ENCODE results near the gene PIK3CG. TPM values are rescaled to one million over a fixed set of nuclear protein-coding genes. Genes with fewer than 3 reads are reported as not detected.

Gene PIK3CG
- total RNA-seq, 2 donors from 2014 or later: 8.0 to 8.5 TPM

DNA sequence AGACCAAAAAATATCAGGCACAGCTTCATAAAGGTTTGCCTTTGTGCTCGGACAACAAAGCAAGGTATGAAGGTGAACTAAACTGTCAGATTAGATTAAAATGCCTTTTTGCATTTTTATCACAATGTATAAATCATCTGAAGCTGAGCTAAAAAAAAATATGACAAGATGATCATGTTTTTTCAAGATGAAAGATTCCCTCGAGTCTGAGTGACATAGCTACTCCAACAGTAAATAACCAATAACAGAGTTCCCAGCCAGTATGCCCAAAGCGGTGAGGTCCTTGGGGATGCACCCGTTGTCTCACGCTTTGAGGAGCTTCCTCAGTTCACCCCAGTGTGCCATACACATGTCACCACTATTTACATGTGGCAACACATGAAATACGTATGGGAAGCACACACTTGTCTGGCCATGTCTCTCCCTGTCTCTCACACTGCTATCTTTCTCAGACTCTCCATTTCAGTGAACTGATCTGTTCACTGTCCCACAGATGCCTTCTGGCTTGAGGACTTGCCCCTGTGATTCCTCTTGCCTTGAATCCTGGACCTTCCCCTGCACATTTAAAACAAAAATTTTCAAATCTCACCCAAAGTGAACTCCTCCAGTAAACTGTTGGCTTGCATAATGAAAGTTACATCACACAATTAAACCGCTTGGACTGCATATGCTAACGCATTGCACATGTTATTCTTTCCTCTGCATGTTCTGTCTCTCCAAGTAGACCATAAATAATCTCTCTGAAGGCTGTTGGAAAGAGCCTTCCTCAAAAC is 2.6 kb upstream of the PIK3CG start:
- no peak for ATAC-seq (ENCODE audit: insufficient number of reproducible peaks, low FRiP score, low read depth)

DNA sequence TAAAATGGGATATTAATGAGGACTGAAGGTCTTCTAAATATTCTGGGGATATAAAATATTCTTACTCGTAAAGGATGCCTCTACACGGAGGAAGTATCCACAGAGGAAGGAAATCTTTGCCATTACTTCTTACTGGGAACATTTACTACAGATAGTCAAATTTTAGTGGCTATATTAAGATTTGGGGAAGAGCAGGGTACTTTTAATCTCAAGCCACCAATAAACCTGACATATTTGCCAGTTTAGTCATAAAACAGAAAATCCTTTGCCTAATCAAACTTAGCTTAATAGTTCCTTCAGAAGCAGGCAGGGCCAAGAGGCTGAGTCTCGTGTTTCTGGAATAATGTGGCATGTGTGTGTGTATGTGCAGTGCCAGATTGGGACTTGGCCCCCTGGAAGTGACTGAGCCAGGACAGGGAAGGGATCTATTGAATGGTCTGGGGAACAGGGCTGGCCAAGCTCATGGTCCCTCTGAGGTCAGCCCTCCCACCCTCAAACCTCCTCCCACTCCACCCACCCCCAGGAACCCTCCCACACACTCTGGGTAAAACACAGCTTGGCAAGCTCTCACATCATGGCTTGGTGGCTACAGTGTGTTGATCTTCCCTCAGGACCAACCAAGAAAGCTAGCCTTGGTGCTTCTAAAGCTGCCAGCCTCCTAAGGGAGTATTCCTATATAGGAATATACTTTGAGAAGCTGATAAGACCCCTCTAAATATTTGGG is 1.6 kb upstream of the PIK3CG start:
- H3K36me3 ChIP-seq: no peaks in the 10 kb centered on the region
- DNase-seq (ENCODE audit: low spot score): no peak
- H3K4me1 ChIP-seq (ENCODE audit: control insufficient read depth in 1 of 2, low read depth in 2 of 2): peaks cover 3 to 5% of the 10 kb centered on the region in 2 donors
- TF ChIP-seq, protein P1, sequence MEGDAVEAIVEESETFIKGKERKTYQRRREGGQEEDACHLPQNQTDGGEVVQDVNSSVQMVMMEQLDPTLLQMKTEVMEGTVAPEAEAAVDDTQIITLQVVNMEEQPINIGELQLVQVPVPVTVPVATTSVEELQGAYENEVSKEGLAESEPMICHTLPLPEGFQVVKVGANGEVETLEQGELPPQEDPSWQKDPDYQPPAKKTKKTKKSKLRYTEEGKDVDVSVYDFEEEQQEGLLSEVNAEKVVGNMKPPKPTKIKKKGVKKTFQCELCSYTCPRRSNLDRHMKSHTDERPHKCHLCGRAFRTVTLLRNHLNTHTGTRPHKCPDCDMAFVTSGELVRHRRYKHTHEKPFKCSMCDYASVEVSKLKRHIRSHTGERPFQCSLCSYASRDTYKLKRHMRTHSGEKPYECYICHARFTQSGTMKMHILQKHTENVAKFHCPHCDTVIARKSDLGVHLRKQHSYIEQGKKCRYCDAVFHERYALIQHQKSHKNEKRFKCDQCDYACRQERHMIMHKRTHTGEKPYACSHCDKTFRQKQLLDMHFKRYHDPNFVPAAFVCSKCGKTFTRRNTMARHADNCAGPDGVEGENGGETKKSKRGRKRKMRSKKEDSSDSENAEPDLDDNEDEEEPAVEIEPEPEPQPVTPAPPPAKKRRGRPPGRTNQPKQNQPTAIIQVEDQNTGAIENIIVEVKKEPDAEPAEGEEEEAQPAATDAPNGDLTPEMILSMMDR (IDR thresholded peaks at IDR 0.05): no peak
- ATAC-seq (ENCODE audit: insufficient number of reproducible peaks, low FRiP score, low read depth): no peak
- H3K4me3 ChIP-seq: no peak overlapping the region
- no peaks in the 10 kb centered on the region for H3K9me3 ChIP-seq
- H3K27ac ChIP-seq: no peak overlapping the region
- H3K27me3 ChIP-seq (replicated peaks; ENCODE audit: insufficient read depth): no peaks in the 10 kb centered on the region

More for the DNA sequence above, 2.6 kb upstream of the PIK3CG start:
- Histone ChIP-seq H3K27me3 (replicated peaks; ENCODE audit: insufficient read depth) (no peaks in the 10 kb centered on the region), H3K27ac (no peak overlapping the region), H3K9me3 (no peaks in the 10 kb centered on the region), H3K4me1 (ENCODE audit: control insufficient read depth in 1 of 2, low read depth in 2 of 2) (peaks cover 3 to 5% of the 10 kb centered on the region in 2 donors), H3K36me3 (no peaks in the 10 kb centered on the region), H3K4me3 (no peak overlapping the region)
- TF ChIP-seq, protein P1 (IDR thresholded peaks at IDR 0.05): no peak
- DNase-seq (ENCODE audit: low spot score): no peak

DNA sequence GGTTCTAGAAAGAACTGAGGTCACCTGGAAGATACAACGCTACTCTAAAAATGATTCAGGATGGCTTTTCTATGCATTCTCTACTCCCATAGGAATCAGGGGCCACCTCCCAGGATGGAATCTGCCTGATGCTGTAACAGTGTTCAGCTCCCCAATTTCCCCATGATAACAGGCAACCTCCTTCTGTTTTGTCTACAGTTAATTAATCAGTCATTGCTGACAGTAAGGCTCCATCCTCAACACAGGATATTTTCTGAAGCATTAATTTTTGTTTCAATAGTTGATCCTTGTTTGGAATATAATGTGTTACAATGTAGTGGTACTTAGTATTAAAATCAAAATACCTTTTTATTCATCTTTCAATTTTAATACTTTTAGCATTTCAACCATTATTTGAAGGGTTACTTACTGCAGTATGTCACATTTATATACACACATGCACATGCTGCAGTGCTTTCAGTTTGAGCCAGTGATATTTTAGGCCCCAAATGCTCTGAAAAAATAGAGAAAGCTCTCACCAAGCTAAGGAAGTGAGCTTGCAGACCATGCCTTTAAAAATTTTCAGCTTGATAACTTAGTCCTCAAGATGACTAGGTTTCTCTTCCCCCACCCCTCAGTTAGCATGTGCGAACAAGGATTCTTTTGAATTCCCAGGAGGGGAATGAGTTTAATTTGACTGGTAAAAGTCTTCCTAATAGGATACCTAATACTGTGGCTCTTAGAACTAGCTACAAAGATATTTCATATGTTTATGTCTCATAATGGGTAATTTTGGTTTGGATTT is 592 bp upstream of the PIK3CG start:
- DNase-seq (ENCODE audit: low spot score) (no peak), ATAC-seq (ENCODE audit: insufficient number of reproducible peaks, low FRiP score, low read depth) (no peak)
- H3K27me3 ChIP-seq (replicated peaks; ENCODE audit: insufficient read depth): no peaks in the 10 kb centered on the region
- no peaks in the 10 kb centered on the region for H3K9me3 ChIP-seq
- no peaks in the 10 kb centered on the region for H3K36me3 ChIP-seq
- H3K27ac ChIP-seq: no peak overlapping the region
- TF ChIP-seq, protein P1 (IDR thresholded peaks at IDR 0.05): no peak
- H3K4me1 ChIP-seq (ENCODE audit: control insufficient read depth in 1 of 2, low read depth in 2 of 2): peaks cover 3 to 5% of the 10 kb centered on the region in 2 donors
- no peak overlapping the region for H3K4me3 ChIP-seq

DNA sequence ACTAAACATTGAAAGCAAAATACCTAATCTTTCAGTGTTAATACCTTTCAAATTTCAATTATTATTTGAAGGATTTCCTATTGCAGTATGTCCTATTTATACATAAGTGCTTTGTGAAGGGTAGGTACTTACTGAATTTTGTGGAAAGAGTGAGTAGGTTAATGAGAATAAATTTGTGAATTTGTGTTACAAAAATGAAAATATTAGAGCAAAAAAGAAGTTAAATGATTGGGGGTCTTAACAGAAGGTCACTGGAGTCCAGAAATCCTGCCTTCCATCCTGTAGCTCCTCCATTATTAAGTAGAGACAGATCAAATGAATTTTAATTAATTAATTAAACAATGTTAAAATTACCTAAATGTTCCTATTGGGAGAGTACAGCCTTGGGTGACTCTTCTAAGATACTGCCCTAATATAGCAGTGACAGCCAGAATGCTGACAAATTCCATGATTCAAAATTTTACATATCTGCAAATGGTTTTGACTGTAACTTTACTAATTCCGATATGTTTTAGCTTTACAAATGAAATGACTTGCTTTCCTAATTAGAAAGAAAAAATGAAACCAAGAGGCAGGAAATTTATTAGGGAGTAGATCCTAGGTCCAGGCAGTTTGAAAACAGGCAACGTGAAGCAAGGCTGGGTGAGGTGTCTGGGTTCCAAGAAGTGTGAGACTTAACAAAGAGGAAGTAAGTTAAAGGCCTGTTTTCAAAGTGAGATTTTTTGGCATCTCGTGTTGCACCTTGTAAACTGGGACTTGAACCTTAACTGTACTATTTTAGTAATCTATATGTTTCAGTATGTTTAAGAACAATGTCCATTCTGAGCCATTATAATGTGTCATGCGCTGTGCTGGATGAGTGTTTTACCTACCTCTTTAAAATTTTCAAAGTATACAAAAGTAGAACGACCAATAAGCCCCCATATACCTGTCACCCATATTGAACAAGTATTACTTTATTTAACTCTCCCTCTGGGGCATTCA is 1.5 kb downstream of the PIK3CG start:
- H3K27ac ChIP-seq: no peak overlapping the region
- DNase-seq (ENCODE audit: low spot score) (no peak), ATAC-seq (ENCODE audit: insufficient number of reproducible peaks, low FRiP score, low read depth) (no peak)
- H3K4me3 ChIP-seq: peak overlapping the region; percentile 64
- H3K9me3 ChIP-seq: no peaks in the 10 kb centered on the region
- no peaks in the 10 kb centered on the region for H3K36me3 ChIP-seq
- no peaks in the 10 kb centered on the region for H3K27me3 ChIP-seq (replicated peaks; ENCODE audit: insufficient read depth)
- TF ChIP-seq, protein P1 (IDR thresholded peaks at IDR 0.05): no peak
- peaks cover 3 to 5% of the 10 kb centered on the region in 2 donors for H3K4me1 ChIP-seq (ENCODE audit: control insufficient read depth in 1 of 2, low read depth in 2 of 2)
